Mucosa of gallbladder (tissue), 1 donor: Measurements from ENCODE around the gene ARAP1. TPM values are rescaled to one million over a fixed set of nuclear protein-coding genes. Genes with fewer than 3 reads are reported as not detected.

ENCODE experiments used
- DNase-seq: peaks from one replicate; pipeline ENCODE4 v3.0.0-alpha.2; 2020; ENCODE audit warnings: low spot score
- total RNA-seq: library from RNA; stranded (reverse); gene quantifications from one replicate; pipeline ENCODE4 v1.2.1, GENCODE V29; 2021
- donor health status: DM: no; HTN: no; CAD: no.

Gene ARAP1
- total RNA-seq, 1 donor from 2014 or later: 129 TPM

DNA sequence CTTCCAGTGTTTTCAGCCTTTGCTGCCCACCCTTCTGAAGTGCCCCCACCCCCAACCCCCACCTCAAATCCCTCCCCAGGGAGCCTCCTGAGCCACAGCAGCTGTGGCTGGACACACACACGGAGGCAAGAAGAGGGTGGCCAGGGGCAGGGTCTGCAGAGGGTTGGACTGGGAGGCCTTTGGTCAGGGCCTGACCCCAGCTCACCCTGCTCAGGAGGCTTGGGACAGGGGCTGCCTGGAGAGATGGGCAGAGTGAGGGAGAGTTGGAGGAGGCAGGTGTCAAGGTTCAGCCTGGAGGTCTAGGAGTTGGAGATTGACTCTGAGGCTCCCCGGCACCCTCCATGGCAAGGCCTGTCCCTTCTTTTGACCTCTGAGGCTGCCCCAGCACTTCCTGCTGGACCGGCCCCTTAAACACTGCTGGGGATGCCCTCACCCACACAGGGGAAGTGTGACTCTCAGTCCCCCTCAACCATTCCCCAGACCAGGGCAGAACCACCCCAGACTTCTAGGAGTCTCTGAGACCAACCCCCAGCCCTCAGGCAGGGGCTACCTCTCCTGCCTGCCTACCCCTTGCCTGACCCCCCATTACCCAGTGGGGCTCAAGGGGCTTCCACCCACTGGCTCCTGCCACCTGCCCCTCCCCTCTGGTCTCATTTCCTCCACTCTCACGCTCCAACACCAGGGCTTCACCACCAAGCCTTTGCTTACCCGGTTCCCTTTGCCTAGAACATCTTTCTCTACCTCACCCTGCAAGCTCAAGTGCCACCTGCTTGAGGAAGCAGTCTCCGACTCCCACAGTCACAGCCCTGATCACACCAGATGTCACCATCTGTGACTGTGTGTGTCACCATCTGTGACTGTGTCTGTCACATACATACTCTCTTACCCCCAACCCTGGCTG lies 8.6 kb downstream of the ARAP1 start:
- no peak for DNase-seq

DNA sequence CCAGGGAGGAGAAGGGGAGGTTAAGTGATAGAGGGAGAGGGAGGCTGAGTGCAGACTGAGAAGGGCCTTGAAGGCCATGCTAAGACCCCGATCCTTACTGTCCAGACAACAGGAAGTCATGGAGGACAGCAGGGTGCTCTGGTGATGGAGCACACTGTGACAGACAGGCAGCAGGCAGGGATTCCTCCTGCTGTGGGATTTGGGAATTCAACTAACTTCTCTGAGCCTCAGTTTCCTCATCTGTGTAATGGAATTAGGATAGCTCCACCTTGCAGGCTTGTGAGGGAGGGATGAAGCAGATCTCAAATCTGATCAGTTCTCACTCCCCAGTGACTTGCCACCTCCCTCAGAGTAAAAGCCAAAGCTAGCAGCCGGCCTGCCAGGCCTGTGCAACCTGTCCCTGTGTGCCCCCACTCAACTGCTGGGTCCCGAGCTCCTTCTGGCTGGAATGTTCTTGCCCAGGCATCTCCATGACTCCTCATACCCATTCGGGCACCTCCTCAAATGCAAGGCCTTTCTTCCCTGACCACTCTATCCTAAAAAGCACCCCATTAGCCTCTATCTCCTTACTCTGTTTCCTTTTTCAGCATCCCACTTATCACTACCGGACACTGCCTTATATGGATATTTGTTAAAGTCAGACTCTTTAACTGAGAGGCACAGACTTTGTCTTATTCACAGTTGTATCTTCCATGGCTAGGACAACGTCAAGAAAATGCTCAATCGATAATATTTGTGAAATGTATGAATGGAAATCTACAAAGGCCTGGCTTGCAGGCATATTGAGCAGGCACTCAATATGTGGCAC lies 9.5 kb downstream of the ARAP1 start:
- DNase-seq: no peak

GRCh38 chr11:72741849-72742512 lies 10.2 kb downstream of the ARAP1 start:
- DNase-seq: no peak

DNA sequence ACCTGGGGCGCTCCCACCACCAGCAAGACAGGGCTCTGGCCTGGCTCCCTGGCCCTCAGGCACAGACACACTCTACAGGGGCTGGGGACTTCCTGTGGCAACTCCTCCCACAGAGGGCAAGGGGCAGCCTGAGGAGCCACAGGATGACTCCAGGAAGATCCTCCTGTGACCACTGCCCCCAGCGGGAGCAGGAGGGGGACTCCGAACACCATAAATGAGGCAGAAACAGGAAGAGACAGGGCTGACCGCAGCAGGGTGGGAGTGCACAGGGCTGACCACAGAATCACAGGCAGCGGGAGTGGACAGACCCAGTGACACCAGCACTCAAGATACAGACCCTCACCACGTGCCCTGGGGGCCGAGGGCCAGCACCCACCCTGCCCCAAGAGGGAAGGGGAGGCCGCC lies 10.8 kb downstream of the ARAP1 start:
- DNase-seq: peak; percentile 46

GRCh38 chr11:72740562-72741428 lies 11.4 kb downstream of the ARAP1 start:
- no peak for DNase-seq

- no peak for DNase-seq
Observed at GRCh38 chr11:72740060-72740424, 12.2 kb downstream of the ARAP1 start.

GRCh38 chr11:72739240-72740059 lies 12.8 kb downstream of the ARAP1 start:
- no peak for DNase-seq

GRCh38 chr11:72738199-72739141 lies 13.7 kb downstream of the ARAP1 start:
- DNase-seq: no peak

DNA sequence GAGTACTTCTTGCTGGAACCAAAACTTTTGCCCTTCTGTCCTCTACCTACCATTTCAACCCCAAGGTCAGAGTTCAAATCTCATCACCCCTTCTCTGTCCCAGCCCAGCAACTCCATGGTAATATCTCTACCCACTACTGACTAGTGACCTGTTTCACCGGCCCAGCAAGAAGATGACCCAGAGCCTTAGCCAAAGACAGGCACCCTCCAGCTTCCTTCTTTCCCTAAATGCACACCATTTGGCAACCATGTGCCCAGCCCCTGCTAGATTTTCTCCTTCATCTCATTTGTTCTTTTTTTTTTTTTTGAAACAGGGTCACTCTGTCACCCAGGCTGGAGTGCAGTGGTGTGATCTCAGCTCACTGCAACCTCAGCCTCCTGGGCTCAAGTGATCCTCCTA lies 14.9 kb downstream of the ARAP1 start:
- no peak for DNase-seq

DNA sequence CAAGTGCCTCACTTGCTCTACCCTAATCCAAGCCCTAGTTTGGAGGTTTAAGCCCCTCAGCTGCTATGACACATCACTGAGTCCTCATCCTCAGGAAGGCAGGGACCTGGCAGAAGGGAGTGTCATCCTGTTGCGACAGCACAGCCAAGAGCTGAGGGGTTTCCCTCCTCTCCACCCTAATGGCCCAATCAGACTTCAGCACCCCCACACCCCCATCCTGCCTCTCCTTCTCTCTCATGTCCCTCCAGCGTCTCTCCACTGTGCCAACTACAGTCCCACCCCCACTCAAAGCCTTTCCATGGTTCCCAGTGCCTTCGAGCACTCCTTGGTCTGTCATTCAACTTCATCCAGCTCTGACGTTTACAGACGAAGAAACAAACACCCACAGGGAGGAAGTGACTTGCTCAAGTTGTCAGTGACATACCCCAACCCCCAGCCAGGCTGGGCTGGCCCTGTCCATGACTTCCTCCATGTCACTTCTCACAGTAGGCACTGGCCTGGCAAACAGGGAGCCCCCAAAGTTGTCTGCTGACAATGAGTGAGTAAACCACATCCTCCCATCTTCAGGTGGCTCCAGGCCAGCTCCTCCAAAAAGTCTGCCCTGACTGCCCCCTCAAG lies 15.6 kb downstream of the ARAP1 start:
- DNase-seq: peak; percentile 65

DNA sequence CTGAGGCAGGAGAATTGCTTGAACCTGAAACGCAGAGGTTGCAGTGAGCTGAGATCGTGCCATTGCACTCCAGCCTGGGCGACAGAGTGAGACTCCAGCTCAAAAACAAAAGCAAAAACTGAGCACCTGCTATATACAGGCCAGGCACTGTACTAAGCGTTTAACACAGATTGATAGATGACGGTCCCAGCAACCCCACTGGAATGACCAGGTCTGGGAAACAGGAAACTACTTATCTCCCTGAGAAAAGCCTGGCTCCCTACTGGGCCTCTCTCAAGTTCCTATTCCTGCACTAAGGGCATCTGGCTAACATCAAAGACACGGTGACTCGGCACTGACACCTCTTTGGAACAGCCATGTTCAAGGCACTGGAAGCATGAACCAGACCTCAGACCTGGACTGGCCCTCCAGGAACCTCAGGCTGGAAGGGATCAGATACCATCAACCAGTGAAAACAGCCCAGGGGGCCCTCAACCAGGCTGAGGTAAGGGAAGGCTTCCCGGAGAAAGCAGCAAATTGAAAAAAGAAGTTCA lies 16.6 kb downstream of the ARAP1 start:
- peak; percentile 44 for DNase-seq

DNA sequence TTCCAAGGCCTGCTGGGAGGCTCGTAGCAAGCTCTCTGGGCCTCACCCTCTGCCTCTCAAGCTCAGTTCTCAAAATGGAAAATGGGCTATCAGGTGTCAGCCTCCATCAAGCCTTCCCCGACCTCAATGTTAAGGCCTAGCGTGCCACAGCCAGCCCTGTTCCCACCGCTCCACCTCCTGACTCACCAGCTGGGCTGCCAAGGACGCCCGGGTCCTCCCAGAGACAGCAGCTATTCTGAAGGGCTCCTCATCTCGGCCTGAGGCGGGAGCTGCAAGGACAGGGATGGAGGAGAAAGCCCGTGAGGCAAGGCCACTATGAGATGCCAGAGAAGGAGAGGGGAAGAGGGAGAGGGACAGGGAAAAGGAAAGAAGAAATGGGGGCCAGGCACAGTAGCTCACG lies 19.9 kb downstream of the ARAP1 start:
- DNase-seq: no peak

GRCh38 chr11:72730737-72731136 lies 21.5 kb downstream of the ARAP1 start:
- no peak for DNase-seq

GRCh38 chr11:72730243-72730642 lies 22.0 kb downstream of the ARAP1 start:
- DNase-seq: no peak

DNA sequence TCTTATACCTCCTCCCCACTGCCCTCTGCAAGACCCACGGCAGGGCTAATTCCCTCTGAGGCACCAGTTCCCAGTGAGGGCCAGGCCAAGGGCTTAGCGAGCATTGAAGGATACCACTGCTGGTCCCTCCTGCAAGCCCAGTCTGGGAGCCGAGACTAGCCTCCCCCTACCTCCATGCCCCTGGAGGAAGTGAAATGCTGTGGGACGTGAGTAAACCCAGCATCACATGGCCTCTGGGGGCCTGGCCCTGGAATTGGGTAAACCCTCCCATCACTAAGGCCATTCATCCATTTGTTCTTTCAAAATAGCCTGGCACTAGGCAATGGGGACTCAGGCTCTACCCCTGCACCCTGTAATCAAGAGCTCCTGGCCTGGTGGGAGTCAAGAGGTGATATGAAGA lies 24.7 kb downstream of the ARAP1 start:
- no peak for DNase-seq

- no peak for DNase-seq
Observed at GRCh38 chr11:72726266-72727220, 25.7 kb downstream of the ARAP1 start.

- no peak for DNase-seq
Observed at GRCh38 chr11:72725724-72726028, 26.5 kb downstream of the ARAP1 start.
